Left renal pelvis (tissue), 4 donors: ENCODE results near the gene CD68. TPM values are rescaled to one million over a fixed set of nuclear protein-coding genes. Genes with fewer than 3 reads are reported as not detected.

ENCODE experiments used
- DNase-seq, 4 donors: peaks; one replicate each; pipeline ENCODE4 v3.0.0-alpha.2; 2013; ENCODE audit warnings: low read depth in 4 of 4, low spot score in 3 of 4
- polyA plus RNA-seq, 4 donors: library from polyadenylated mRNA; unstranded; fragments of 120-200 nt; gene quantifications; one replicate each; pipeline ENCODE4 v1.2.1, GENCODE V29; 2013; ENCODE audit not compliant: insufficient read length in 4 of 4

CD68 gene
- polyA plus RNA-seq: 10 to 100 TPM; 32.3 to 70.7 (median 54.9) TPM

- no peak for DNase-seq
Observed at GRCh38 chr17:7579001-7579833, at the start of gene CD68. Gene CD68, plus strand, starts transcription at chr17:7579638. Its CDS starts 40 bp downstream, at chr17:7579678.

GRCh38 chr17:7530023-7530900 is 49.2 kb upstream of the CD68 start:
- no peak for DNase-seq

GRCh38 chr17:7538050-7538449 is 41.4 kb upstream of the CD68 start:
- no peak for DNase-seq

- DNase-seq: no peak
Observed at GRCh38 chr17:7538891-7539545, 40.4 kb upstream of the CD68 start.

GRCh38 chr17:7541074-7541621 is 38.3 kb upstream of the CD68 start:
- DNase-seq: no peak

GRCh38 chr17:7544911-7545310 is 34.5 kb upstream of the CD68 start:
- DNase-seq: no peak

- DNase-seq: no peak
Observed at GRCh38 chr17:7548585-7549400, 30.6 kb upstream of the CD68 start, which contains the start of gene TNFSF12. Gene TNFSF12, plus strand, starts transcription at chr17:7549058. Its CDS starts 96 bp downstream, at chr17:7549154.

- no peak for DNase-seq
Observed at GRCh38 chr17:7549401-7550055, 29.9 kb upstream of the CD68 start.

- no peak for DNase-seq
Observed at GRCh38 chr17:7550344-7550743, 29.1 kb upstream of the CD68 start.

GRCh38 chr17:7551396-7551795 is 28.0 kb upstream of the CD68 start:
- no peak for DNase-seq

- no peak for DNase-seq
Observed at GRCh38 chr17:7552621-7553051, 26.8 kb upstream of the CD68 start.

GRCh38 chr17:7553356-7553755 is 26.1 kb upstream of the CD68 start:
- no peak for DNase-seq

GRCh38 chr17:7555320-7555948 is 24.0 kb upstream of the CD68 start:
- no peak for DNase-seq

GRCh38 chr17:7556627-7557026 is 22.8 kb upstream of the CD68 start:
- DNase-seq: no peak

- no peak for DNase-seq
Observed at GRCh38 chr17:7557147-7557764, 22.2 kb upstream of the CD68 start.

- no peak for DNase-seq
Observed at GRCh38 chr17:7557775-7558543, 21.5 kb upstream of the CD68 start.

- DNase-seq: no peak
Observed at GRCh38 chr17:7558544-7559319, 20.7 kb upstream of the CD68 start, which contains the start of gene TNFSF13. Gene TNFSF13, plus strand, starts transcription at chr17:7558750. Its CDS starts 290 bp downstream, at chr17:7559040.
